Endothelial cell of umbilical vein (primary cell): ENCODE measurements around the gene ARHGEF28. TPM values are rescaled to one million over a fixed set of nuclear protein-coding genes. Genes with fewer than 3 reads are reported as not detected.

Experiments used
- BruUV-seq: library from RNA; stranded (reverse); fragments of 400-500 nt; replicated peaks from 2 replicates; lab custom pipeline; 2021; lab: Mats Ljungman, UMichigan
- CTCF ChIA-PET: fragments of 300-600, 350-600 bp; sonication (Branson Sonifier 250); formaldehyde crosslinking; loops from one replicate; lab custom pipeline; 2021; ENCODE audit warnings: antibody characterized with exemption, inconsistent platforms; lab: Charles Lee
- POLR2A ChIA-PET: fragments of 300-600, 350-600 bp; sonication (Branson Sonifier 250); formaldehyde crosslinking; loops from one replicate; lab custom pipeline; 2021; ENCODE audit warnings: antibody characterized with exemption, inconsistent platforms; lab: Charles Lee
- DNase-seq: peaks from one replicate; pipeline ENCODE4 v3.0.0-alpha.2; 2011; ENCODE audit warnings: low read depth, low spot score
- FAIRE-seq: peaks from 2 replicates; lab custom pipeline; 2011; peaks lifted over from hg19 to GRCh38; lab: Jason Lieb, UNC
- H2AFZ ChIP-seq: 2 replicates; pipeline ENCODE4 v1.6.0; 2012; ENCODE audit warnings: low read depth, low read length, control low read depth, inconsistent platforms
- H3K27ac ChIP-seq: 2 replicates; pipeline ENCODE4 v1.5.1; 2011; ENCODE audit warnings: low read depth, mild to moderate bottlenecking, control low read depth, low read length, moderate library complexity; ENCODE audit not compliant: insufficient read depth
- H3K27me3 ChIP-seq, 2 experiments: 2 replicates each; pipeline versions ENCODE4 v1.6.0 to v1.6.1; 2011; ENCODE audit warnings: low read length in 2 of 2, mixed read lengths in 1 of 2; ENCODE audit not compliant: control insufficient read depth in 2 of 2, insufficient read depth in 2 of 2
- H3K36me3 ChIP-seq, 2 experiments: 2 replicates in 1 of 2; 3 replicates in 1 of 2; pipeline ENCODE4 v1.5.1; 2011; ENCODE audit warnings: low read length in 2 of 2, mild to moderate bottlenecking in 1 of 2, moderate library complexity in 1 of 2; ENCODE audit not compliant: control insufficient read depth in 2 of 2, insufficient read depth in 2 of 2; ENCODE audit errors: extremely low read depth in 1 of 2
- H3K4me1 ChIP-seq: 3 replicates; pipeline ENCODE4 v1.5.1; 2011; ENCODE audit warnings: mild to moderate bottlenecking, low read length; ENCODE audit not compliant: control insufficient read depth, insufficient read depth; ENCODE audit errors: extremely low read depth
- H3K4me2 ChIP-seq: 2 replicates; pipeline ENCODE4 v1.6.1; 2011; ENCODE audit warnings: low read length, control low read depth, mixed read lengths; ENCODE audit not compliant: insufficient read depth
- H3K4me3 ChIP-seq, 3 experiments: fragments of 200-600 bp in 1 of 3; sonication (generic), shearing (Covaris generic) in 1 of 3; replicated peaks in 1 of 3; 2 replicates each; pipeline ENCODE4 v1.5.1; 2011 to 2016; ENCODE audit warnings: control low read depth in 3 of 3, low read length in 3 of 3, mild to moderate bottlenecking in 2 of 3, inconsistent platforms in 1 of 3, low read depth in 1 of 3, moderate library complexity in 1 of 3; ENCODE audit not compliant: insufficient read depth in 1 of 3
- H3K79me2 ChIP-seq: 2 replicates; pipeline ENCODE4 v1.6.0; 2012; ENCODE audit warnings: low read length, inconsistent platforms; ENCODE audit not compliant: control insufficient read depth, insufficient read depth
- H3K9ac ChIP-seq: replicated peaks from 2 replicates; pipeline ENCODE3; 2011; ENCODE audit warnings: low read length, control low read depth; ENCODE audit not compliant: insufficient read depth; ENCODE audit errors: extremely low read depth
- H3K9me1 ChIP-seq: replicated peaks from 3 replicates; pipeline ENCODE4 v1.6.0; 2011; ENCODE audit warnings: mild to moderate bottlenecking, low read length; ENCODE audit not compliant: control insufficient read depth, insufficient read depth; ENCODE audit errors: extremely low read depth
- H3K9me3 ChIP-seq: replicated peaks from 2 replicates; pipeline ENCODE4 v1.5.1; 2012; ENCODE audit warnings: low read length, inconsistent platforms; ENCODE audit not compliant: control insufficient read depth, insufficient read depth
- H4K20me1 ChIP-seq: replicated peaks from 2 replicates; pipeline ENCODE3; 2011; ENCODE audit warnings: mild to moderate bottlenecking, low read length; ENCODE audit not compliant: control insufficient read depth, insufficient read depth; ENCODE audit errors: extremely low read depth
- CTCF ChIP-seq, 2 donors: IDR thresholded peaks; 1 replicate in 1 of 2; 2 replicates in 1 of 2; pipeline ENCODE4 v1.5.1; 2011; ENCODE audit warnings: low read length in 2 of 2, mild to moderate bottlenecking in 2 of 2, moderate library complexity in 2 of 2, control low read depth in 1 of 2, inconsistent platforms in 1 of 2, low read depth in 1 of 2; ENCODE audit not compliant: insufficient read depth in 1 of 2; ENCODE audit errors: extremely low read depth in 1 of 2
- EZH2 ChIP-seq: IDR thresholded peaks from 2 replicates; pipeline ENCODE4 v1.6.1; 2012; ENCODE audit warnings: borderline replicate concordance, low read depth, mild to moderate bottlenecking, moderate library complexity, low read length, inconsistent platforms; ENCODE audit not compliant: severe bottlenecking
- FOS ChIP-seq: IDR thresholded peaks from 2 replicates; pipeline ENCODE4 v1.6.1; 2011; ENCODE audit warnings: mild to moderate bottlenecking, low read length, moderate library complexity, borderline replicate concordance; ENCODE audit not compliant: insufficient read depth
- GATA2 ChIP-seq: IDR thresholded peaks from 2 replicates; pipeline ENCODE4 v1.7.0; 2011; ENCODE audit warnings: low read depth, mild to moderate bottlenecking, moderate library complexity, mixed read lengths, low read length; ENCODE audit not compliant: insufficient read length, insufficient read depth
- JUN ChIP-seq: IDR thresholded peaks from 2 replicates; pipeline ENCODE4 v1.6.1; 2011; ENCODE audit warnings: borderline replicate concordance, low read depth; ENCODE audit not compliant: insufficient read length, insufficient read depth
- MAX ChIP-seq: IDR thresholded peaks from 2 replicates; pipeline ENCODE4 v1.6.1; 2011; ENCODE audit not compliant: insufficient read depth, insufficient read length
- MYC ChIP-seq: IDR thresholded peaks from one replicate; pipeline ENCODE4 v1.6.1; 2011; ENCODE audit warnings: mild to moderate bottlenecking, low read depth, low read length
- POLR2A ChIP-seq: IDR thresholded peaks from 2 replicates; pipeline ENCODE4 v1.6.1; 2012; ENCODE audit warnings: low read depth, mild to moderate bottlenecking, control low read depth, low read length
- POLR2AphosphoS5 ChIP-seq: IDR thresholded peaks from 2 replicates; pipeline ENCODE4 v1.6.1; 2012; ENCODE audit warnings: low read depth, mild to moderate bottlenecking, control low read depth, low read length, moderate library complexity; ENCODE audit not compliant: insufficient read depth
- dilution Hi-C: fragments of 300-500 bp; cut with MboI; formaldehyde crosslinking; loops from one replicate; pipeline ENCODE4 v1.15.0; 2019; ENCODE audit warnings: low sequenced_read_pairs; ENCODE audit not compliant: extremely low pct_ligation_motif_present
- intact Hi-C: fragments of 100-400 bp; cut with micrococcal nuclease; formaldehyde crosslinking; loops from one replicate; pipeline ENCODE4 v1.10.0; 2022
- polyA plus RNA-seq, 4 experiments: library from polyadenylated mRNA; depleted of rRNA in 3 of 4; stranded (reverse) in 3 of 4; unstranded in 1 of 4; fragments of >200 nt; gene quantifications; 2 replicates each; pipeline versions ENCODE4 v1.2.1 to v1.2.3, GENCODE V29; 2011 to 2012; ENCODE audit warnings: missing spikeins in 1 of 4
- total RNA-seq: library from RNA; stranded (reverse); gene quantifications from 2 replicates; pipeline ENCODE4 v1.2.3, GENCODE V29; 2021

ARHGEF28 gene
- total and polyA plus RNA-seq, 2 donors (not counting 3 experiments of a cell fraction or from before 2014, with no cell fraction given), result 29.5 to 108 TPM

- no peak for TF ChIP-seq EZH2
- TF ChIP-seq MYC, result no peak
- no peak for TF ChIP-seq FOS
- TF ChIP-seq GATA2, result no peak
- TF ChIP-seq POLR2AphosphoS5, result no peak
- no peak for TF ChIP-seq CTCF (IDR thresholded peaks at IDR 0.05; ENCODE audit: extremely low read depth in 1 of 2, insufficient read depth in 1 of 2, low read depth in 1 of 2, low read length in 2 of 2)
- TF ChIP-seq POLR2A, result no peak
- TF ChIP-seq MAX, result no peak
- no peak for TF ChIP-seq JUN
- BruUV-seq, result no TSS peak
- H3K27ac ChIP-seq, result no peak overlapping the region
- FAIRE-seq (no peak), DNase-seq (no peak)
- no peak overlapping the region for H3K9ac ChIP-seq
- dilution Hi-C loops, result no loop called here
- H3K9me3 ChIP-seq, result no peaks in the 10 kb centered on the region
- CTCF ChIA-PET, result no interaction called here
- H3K4me2 ChIP-seq, result no peak overlapping the region
- POLR2A ChIA-PET, result no interaction called here
- no peaks in the 10 kb centered on the region for H3K79me2 ChIP-seq
- peaks cover 6% of the 10 kb centered on the region for H3K4me1 ChIP-seq
- no peaks in the 10 kb centered on the region for H3K36me3 ChIP-seq
- no peak overlapping the region for H3K4me3 ChIP-seq
- H2AFZ ChIP-seq, result no peak overlapping the region
- no peaks in the 10 kb centered on the region for H3K9me1 ChIP-seq
- intact Hi-C loops, result no loop called here
- H3K27me3 ChIP-seq, result no peaks in the 10 kb centered on the region
- no peaks in the 10 kb centered on the region for H4K20me1 ChIP-seq
Observed at GRCh38 chr5:73612799-73613198, 13.2 kb upstream of the ARHGEF28 start.
